ENCODE measurements around the gene EIF1.

GRCh38 chr17:41724476-41725050 is 35.9 kb downstream of the EIF1 start:
- TF ChIP-seq CTCF (IDR thresholded peaks at IDR 0.05; ENCODE audit: low read depth, low read length, missing input control), result no peak
- no peak for TF ChIP-seq YY1 (IDR thresholded peaks at IDR 0.05)
- TF ChIP-seq RAD21 (IDR thresholded peaks at IDR 0.05), result no peak
- no peak for TF ChIP-seq EGR1 (IDR thresholded peaks at IDR 0.05; ENCODE audit: low read depth in 2 of 2)
- no peak for TF ChIP-seq MAX (IDR thresholded peaks at IDR 0.05)
- TF ChIP-seq GABPA (IDR thresholded peaks at IDR 0.05 in 1 of 2, conservative IDR thresholded peaks at IDR 0.05 in 1 of 2), result no peak
- TF ChIP-seq, protein P1, sequence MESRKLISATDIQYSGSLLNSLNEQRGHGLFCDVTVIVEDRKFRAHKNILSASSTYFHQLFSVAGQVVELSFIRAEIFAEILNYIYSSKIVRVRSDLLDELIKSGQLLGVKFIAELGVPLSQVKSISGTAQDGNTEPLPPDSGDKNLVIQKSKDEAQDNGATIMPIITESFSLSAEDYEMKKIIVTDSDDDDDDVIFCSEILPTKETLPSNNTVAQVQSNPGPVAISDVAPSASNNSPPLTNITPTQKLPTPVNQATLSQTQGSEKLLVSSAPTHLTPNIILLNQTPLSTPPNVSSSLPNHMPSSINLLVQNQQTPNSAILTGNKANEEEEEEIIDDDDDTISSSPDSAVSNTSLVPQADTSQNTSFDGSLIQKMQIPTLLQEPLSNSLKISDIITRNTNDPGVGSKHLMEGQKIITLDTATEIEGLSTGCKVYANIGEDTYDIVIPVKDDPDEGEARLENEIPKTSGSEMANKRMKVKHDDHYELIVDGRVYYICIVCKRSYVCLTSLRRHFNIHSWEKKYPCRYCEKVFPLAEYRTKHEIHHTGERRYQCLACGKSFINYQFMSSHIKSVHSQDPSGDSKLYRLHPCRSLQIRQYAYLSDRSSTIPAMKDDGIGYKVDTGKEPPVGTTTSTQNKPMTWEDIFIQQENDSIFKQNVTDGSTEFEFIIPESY (IDR thresholded peaks at IDR 0.05), result no peak
